ENCODE data around the gene C6orf15. TPM values are rescaled to one million over a fixed set of nuclear protein-coding genes. Genes with fewer than 3 reads are reported as not detected.

C6orf15 gene
- total RNA-seq, 1 donor = not detected

DNA sequence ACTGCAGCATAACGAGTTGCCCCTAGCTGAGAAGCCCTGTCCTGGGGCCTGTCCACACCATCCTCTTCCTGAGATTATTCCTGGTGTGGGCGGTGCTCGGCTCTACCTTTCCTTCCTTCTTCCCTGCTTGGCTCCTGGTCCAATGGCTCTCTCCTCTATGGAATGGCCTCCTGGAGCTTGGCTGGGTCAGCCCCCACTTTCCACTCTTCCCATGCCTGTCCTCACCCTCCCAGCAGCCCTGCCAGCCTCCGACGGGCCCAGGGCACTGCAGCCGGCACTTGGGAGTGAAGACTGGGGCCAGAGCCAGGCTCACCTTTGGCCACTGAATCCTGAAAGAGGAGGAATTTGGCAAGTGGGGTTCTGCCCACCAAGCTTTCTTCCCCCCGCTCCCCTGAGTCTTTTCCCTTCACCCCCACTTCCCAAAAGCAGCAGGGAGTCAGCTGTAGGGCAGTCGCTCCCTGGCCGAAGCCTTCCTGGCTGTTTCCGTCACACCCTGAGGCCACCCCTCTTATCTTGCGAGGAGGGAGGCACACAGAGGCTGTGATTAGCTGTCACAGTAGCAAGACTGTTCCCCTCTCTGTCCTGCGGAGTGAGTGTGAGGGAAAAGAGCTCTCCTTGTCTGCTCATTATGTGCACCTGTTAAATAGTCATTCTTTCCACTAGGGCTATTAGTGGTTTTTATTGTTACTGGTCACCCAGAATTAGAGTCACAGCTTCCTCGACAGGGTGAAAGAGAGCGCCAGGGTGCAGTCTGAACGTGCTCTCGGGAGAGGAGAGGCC lies 14.2 kb upstream of the C6orf15 start:
- Histone ChIP-seq H3K4me3 (ENCODE audit: insufficient read depth, low read length) (no peak overlapping the region), H4K20me1 (ENCODE audit: insufficient read depth, low read length) (peaks cover 2% of the 10 kb centered on the region), H3K27me3 (ENCODE audit: insufficient read depth, low read length) (peaks cover 23% of the 10 kb centered on the region), H3K79me2 (ENCODE audit: insufficient read depth, low read length) (no peaks in the 10 kb centered on the region), H3K4me1 (ENCODE audit: insufficient read depth, low read length) (peaks cover 32% of the 10 kb centered on the region), H3K9me3 (ENCODE audit: low read depth, low read length) (no peaks in the 10 kb centered on the region), H3K36me3 (ENCODE audit: insufficient read depth, low read length) (no peaks in the 10 kb centered on the region), H3K27ac (ENCODE audit: low read depth, low read length) (peak overlapping the region; percentile 48), H3K4me2 (ENCODE audit: insufficient read depth, low read length) (peak overlapping the region; percentile 46), H2AFZ (ENCODE audit: low read length) (no peak overlapping the region)
- DNase-seq (ENCODE audit: insufficient read length, low spot score, missing footprints) = no peak
- TF ChIP-seq, protein P1, sequence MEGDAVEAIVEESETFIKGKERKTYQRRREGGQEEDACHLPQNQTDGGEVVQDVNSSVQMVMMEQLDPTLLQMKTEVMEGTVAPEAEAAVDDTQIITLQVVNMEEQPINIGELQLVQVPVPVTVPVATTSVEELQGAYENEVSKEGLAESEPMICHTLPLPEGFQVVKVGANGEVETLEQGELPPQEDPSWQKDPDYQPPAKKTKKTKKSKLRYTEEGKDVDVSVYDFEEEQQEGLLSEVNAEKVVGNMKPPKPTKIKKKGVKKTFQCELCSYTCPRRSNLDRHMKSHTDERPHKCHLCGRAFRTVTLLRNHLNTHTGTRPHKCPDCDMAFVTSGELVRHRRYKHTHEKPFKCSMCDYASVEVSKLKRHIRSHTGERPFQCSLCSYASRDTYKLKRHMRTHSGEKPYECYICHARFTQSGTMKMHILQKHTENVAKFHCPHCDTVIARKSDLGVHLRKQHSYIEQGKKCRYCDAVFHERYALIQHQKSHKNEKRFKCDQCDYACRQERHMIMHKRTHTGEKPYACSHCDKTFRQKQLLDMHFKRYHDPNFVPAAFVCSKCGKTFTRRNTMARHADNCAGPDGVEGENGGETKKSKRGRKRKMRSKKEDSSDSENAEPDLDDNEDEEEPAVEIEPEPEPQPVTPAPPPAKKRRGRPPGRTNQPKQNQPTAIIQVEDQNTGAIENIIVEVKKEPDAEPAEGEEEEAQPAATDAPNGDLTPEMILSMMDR (IDR thresholded peaks at IDR 0.05; ENCODE audit: extremely low read depth, low read depth, low read length) = no peak

DNA sequence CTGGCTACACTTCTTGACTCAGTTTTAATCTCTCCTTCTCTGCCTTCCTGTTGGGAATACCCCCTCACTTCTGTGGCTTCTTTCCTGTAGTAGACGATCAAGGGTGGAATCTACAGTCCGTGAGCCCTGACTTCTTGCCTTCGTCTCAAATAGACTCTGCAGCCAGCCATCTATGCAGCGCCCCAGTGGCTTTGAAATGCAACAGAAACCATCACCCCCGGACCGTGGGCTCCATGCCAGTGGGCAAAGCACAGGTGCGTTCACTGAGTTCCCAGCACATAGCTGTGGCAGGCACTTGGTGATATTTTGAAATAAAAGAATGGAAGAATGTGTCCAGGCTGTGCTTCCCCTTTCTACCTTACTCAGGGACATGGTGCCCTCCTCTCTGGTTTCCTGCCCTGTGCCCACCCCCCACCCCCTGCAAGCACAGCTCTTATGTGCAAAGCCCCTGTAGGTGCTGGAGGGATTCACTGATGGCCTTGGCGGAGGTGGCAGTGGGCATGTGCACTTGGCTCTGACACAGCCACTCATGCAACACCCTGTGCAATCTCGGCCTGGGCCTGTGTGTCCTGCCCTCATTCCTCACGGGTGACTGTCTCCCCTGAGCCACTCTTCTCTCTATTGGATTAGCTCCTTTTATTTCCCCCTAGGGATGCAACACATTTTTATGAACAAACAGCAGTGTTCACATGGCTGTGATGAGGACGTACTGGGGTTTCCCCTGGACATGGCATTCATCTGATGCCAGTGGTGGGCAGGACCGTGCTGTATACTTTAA lies 13.4 kb upstream of the C6orf15 start:
- Histone ChIP-seq H4K20me1 (ENCODE audit: insufficient read depth, low read length) (peaks cover 2% of the 10 kb centered on the region), H3K79me2 (ENCODE audit: insufficient read depth, low read length) (no peaks in the 10 kb centered on the region), H3K4me2 (ENCODE audit: insufficient read depth, low read length) (peak overlapping the region; percentile 46), H3K4me3 (ENCODE audit: insufficient read depth, low read length) (no peak overlapping the region), H3K27ac (ENCODE audit: low read depth, low read length) (peak overlapping the region; percentile 48), H2AFZ (ENCODE audit: low read length) (no peak overlapping the region), H3K36me3 (ENCODE audit: insufficient read depth, low read length) (no peaks in the 10 kb centered on the region), H3K9me3 (ENCODE audit: low read depth, low read length) (no peaks in the 10 kb centered on the region), H3K4me1 (ENCODE audit: insufficient read depth, low read length) (peaks cover 32% of the 10 kb centered on the region), H3K27me3 (ENCODE audit: insufficient read depth, low read length) (peaks cover 23% of the 10 kb centered on the region)
- TF ChIP-seq, protein P1 (IDR thresholded peaks at IDR 0.05; ENCODE audit: extremely low read depth, low read depth, low read length) = no peak
- DNase-seq (ENCODE audit: insufficient read length, low spot score, missing footprints) = peak; percentile 97

DNA sequence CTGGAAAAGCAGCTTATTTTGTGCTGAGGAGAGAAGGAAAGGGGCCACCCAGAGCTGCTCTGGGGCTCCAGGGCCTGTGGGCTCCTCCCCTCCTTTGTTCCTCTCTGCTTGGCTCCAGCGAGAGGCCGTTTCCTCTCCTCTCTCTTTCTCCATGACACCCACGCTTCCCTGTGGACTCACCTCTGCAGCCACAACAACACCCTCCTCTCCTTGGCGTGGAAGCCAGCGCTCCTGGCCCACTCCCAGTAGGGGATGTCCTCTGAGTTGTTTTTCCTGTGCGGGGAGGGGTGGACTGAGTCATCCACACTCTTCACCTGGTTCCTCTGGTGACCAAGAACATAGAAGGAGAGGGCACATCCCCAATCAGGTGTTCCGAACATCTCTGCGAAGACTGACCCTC lies 12.8 kb upstream of the C6orf15 start:
- H3K27ac ChIP-seq (ENCODE audit: low read depth, low read length) = no peak overlapping the region
- H3K9me3 ChIP-seq (ENCODE audit: low read depth, low read length) = no peaks in the 10 kb centered on the region
- TF ChIP-seq, protein P1 (IDR thresholded peaks at IDR 0.05; ENCODE audit: extremely low read depth, low read depth, low read length) = no peak
- peak overlapping the region; percentile 31 for H2AFZ ChIP-seq (ENCODE audit: low read length)
- H3K36me3 ChIP-seq (ENCODE audit: insufficient read depth, low read length) = no peaks in the 10 kb centered on the region
- no peaks in the 10 kb centered on the region for H3K79me2 ChIP-seq (ENCODE audit: insufficient read depth, low read length)
- peaks cover 23% of the 10 kb centered on the region for H3K27me3 ChIP-seq (ENCODE audit: insufficient read depth, low read length)
- H4K20me1 ChIP-seq (ENCODE audit: insufficient read depth, low read length) = peaks cover 2% of the 10 kb centered on the region
- H3K4me3 ChIP-seq (ENCODE audit: insufficient read depth, low read length) = no peak overlapping the region
- H3K4me2 ChIP-seq (ENCODE audit: insufficient read depth, low read length) = peak overlapping the region; percentile 43
- peaks cover 32% of the 10 kb centered on the region for H3K4me1 ChIP-seq (ENCODE audit: insufficient read depth, low read length)
- DNase-seq (ENCODE audit: insufficient read length, low spot score, missing footprints) = peak; percentile 62
